NB4 (cell line): ENCODE results near the gene RAC3.

Experiments
- DNase-seq: peaks from one replicate; pipeline ENCODE4 v3.0.0; 2010; ENCODE audit warnings: low read depth
- H3K4me3 ChIP-seq: one replicate; pipeline ENCODE4 v1.5.1; 2011; ENCODE audit warnings: mild to moderate bottlenecking, low read depth, low read length, moderate library complexity
- MYC ChIP-seq: IDR thresholded peaks from 2 replicates; pipeline ENCODE4 v1.6.1; 2011; ENCODE audit warnings: low read depth, low read length
- POLR2A ChIP-seq: IDR thresholded peaks from 2 replicates; pipeline ENCODE4 v1.6.1; 2011; ENCODE audit warnings: mild to moderate bottlenecking; ENCODE audit not compliant: insufficient read length; ENCODE audit errors: extremely low read depth
- TF ChIP-seq, protein P1 (sequence below): IDR thresholded peaks from one replicate; pipeline ENCODE4 v1.5.1; 2012; ENCODE audit warnings: low read depth, low read length
- TF ChIP-seq, protein P2 (sequence below): IDR thresholded peaks from 2 replicates; pipeline ENCODE4 v1.6.1; 2011; ENCODE audit warnings: low read depth, low read length

Gene RAC3

DNA sequence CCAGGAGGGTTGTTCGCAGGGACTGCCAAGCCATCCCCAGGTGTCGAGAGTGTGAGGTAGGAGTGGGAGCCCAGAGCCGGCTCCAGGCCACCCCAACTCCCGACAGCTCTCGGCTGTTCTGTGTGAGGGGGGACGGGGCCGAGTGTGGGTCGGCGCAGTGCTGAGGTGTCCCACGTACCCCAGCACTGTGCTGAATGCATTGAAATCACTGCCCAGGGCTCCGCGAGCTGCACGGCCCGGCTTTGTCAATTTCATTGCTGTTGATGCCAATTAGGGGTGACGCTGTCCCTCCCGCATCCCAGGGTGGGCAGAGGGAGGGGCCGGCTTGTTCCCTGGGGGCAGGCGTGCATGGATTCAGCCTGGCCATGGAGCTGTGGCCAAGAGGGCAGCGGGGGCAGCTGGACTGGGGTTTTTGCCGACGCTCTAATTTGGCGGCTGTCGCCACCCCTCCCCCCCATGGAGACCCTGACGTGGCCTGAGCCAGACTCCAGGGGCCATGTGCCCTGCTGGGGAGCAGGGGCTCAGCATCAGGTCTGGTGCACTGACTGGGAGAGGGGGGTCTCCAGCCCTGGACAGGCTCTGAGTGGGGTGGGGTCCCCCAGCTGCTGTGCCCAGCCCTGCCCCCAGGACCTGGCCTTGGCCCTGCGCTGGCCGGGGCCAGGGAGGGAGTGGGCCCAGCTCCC is 23.1 kb upstream of the RAC3 start:
- no peak overlapping the region for H3K4me3 ChIP-seq
- DNase-seq: no peak
- TF ChIP-seq MYC: no peak

DNA sequence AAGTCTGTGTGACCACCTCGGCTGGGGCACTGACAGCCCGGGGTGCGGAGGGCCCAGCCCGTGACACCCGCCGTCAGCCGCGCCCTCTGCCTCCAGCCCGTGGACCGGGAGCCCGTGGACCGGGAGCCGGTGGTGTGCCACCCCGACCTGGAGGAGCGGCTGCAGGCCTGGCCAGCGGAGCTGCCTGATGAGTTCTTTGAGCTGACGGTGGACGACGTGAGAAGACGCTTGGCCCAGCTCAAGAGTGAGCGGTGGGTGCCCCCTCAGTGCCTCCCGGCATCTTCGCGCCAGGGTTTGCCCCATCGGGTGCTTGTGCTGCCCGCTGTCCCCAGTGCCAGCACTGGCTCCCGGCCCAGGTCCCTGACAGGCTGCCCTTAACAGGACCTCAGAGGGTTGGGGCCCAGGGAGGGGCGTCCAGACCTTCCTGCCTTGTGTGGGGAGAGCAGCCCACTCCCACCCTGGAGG is 22.5 kb upstream of the RAC3 start:
- no peak overlapping the region for H3K4me3 ChIP-seq
- TF ChIP-seq, protein P1, sequence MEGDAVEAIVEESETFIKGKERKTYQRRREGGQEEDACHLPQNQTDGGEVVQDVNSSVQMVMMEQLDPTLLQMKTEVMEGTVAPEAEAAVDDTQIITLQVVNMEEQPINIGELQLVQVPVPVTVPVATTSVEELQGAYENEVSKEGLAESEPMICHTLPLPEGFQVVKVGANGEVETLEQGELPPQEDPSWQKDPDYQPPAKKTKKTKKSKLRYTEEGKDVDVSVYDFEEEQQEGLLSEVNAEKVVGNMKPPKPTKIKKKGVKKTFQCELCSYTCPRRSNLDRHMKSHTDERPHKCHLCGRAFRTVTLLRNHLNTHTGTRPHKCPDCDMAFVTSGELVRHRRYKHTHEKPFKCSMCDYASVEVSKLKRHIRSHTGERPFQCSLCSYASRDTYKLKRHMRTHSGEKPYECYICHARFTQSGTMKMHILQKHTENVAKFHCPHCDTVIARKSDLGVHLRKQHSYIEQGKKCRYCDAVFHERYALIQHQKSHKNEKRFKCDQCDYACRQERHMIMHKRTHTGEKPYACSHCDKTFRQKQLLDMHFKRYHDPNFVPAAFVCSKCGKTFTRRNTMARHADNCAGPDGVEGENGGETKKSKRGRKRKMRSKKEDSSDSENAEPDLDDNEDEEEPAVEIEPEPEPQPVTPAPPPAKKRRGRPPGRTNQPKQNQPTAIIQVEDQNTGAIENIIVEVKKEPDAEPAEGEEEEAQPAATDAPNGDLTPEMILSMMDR: no peak
- TF ChIP-seq, protein P2, sequence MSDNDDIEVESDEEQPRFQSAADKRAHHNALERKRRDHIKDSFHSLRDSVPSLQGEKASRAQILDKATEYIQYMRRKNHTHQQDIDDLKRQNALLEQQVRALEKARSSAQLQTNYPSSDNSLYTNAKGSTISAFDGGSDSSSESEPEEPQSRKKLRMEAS: no peak
- TF ChIP-seq POLR2A (no peak), MYC (no peak)
- DNase-seq: no peak

DNA sequence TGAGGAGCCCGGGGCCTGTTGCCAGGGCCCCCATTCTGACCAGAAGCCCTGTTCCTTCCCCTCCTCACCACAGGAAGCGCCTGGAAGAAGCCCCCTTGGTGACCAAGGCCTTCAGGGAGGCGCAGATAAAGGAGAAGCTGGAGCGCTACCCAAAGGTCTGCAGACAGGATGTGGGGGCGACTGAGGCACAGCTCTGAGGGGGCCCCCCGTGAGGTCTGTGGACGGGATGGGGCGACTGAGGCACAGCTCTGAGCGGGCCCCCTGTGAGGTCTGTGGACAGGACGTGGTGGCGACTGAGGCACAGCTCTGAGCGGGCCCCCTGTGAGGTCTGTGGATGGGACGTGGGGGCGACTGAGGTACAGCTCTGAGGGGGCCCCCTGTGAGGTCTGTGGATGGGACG is 22.1 kb upstream of the RAC3 start:
- H3K4me3 ChIP-seq: no peak overlapping the region
- DNase-seq: no peak
- no peak for TF ChIP-seq POLR2A
- TF ChIP-seq MYC: no peak
- TF ChIP-seq, protein P1: no peak
- TF ChIP-seq, protein P2: no peak

DNA sequence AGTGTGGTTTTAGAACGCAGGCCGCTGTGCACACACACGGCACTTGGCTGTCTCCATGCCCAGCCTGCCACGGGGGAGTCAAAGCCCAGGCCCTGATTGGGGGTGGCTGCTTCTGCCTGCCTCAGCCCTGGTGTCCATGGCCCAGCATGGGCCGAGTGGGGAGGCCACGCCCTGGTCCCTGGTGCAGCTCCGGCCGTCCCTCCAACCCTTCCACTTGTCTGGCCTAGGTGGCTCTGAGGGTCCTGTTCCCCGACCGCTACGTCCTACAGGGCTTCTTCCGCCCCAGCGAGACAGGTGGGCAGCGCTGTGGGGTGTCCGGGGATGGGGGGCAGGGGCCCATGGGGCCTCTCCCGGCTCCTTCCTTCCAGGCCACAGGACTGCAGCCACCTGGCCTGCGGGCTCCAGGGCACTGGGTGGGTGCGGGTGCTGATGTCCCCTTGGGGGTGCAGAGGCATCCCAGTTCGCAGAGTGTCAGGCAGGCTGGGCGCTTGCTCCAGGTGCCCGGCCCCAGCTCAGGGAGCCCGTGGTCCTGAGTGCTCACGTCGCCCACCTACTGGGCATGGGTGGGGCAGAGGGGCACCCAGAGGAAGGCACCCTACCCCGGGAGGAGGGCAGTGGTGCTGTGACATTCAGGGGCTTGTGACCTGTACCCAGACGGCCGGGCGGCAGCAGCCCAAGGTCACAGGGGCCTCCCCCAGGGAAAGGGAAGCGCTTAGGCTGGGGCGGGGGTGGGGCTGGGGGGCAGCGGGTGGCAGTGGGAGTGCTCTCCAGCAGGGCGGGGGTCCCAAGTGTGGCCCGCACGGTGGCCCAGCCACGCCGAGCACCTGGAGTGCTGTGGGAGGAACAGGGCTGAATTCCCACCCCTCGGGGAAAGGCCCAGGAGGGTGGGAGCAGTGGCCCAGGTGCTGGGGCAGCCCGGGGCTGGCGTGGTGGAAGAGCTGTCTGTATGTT is 20.6 kb upstream of the RAC3 start:
- TF ChIP-seq, protein P1: no peak
- TF ChIP-seq, protein P2: no peak
- TF ChIP-seq POLR2A: no peak
- TF ChIP-seq MYC: no peak
- H3K4me3 ChIP-seq: no peak overlapping the region
- DNase-seq: no peak

DNA sequence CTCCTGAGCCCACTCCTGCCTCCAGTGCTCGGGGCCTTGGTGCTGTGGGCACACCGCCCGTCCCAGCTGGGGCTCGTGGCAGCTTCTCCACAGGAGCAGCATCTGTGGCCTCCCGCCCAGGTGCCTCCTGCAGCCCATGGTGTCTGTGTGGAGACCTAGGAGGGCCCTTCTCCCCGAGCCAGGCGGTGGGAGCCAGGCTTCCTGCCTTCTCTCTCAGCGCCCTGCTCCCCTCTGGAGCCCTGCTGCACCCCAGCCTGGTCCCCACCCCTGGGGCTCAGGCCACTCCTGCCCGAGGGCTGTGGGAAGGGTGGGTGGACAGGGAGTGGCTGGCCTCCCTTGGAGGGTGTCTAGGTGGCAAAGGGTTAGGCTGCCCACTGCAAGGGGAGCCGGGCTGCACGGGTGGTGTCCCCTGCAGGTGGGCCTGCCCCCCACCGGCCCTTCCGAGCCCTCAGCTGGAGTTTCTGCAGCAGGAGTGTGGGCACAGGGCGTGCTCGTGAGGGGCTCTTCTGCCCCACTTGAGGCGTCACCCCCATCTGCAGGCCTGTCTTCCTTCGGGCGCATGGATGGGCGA is 19.8 kb upstream of the RAC3 start:
- H3K4me3 ChIP-seq: no peak overlapping the region
- TF ChIP-seq, protein P2: no peak
- TF ChIP-seq MYC: no peak
- TF ChIP-seq, protein P1: no peak
- TF ChIP-seq POLR2A: no peak
- no peak for DNase-seq

DNA sequence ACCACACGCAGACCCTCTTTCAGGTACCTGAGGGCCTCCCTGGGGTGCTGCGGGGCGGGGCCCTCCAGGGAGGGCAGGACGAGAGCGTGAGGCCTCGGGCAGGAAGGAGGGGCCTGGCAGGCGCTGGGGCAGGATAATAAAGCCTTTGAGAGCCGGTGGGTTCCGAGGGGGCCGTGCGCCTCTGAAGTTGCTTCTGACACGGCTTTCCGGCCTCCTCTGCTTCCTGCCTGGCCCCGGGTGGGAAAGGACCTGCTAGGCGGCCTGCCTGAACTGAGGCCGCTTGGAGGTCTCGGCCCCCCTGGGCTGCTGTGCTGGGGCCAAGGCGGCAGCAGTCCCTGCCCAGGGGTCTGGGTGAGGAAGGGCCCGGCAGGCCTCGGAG is 19.2 kb upstream of the RAC3 start:
- TF ChIP-seq, protein P2: no peak
- TF ChIP-seq POLR2A (no peak), MYC (no peak)
- TF ChIP-seq, protein P1: no peak
- no peak for DNase-seq

More for the DNA sequence above, 19.2 kb upstream of the RAC3 start:
- H3K4me3 ChIP-seq: no peak overlapping the region
